ENCODE results near the gene CR1.
"Not testable (repeated sequence)": the region's sequence is repeated elsewhere in the genome, so short reads cannot be mapped to it uniquely, and the experiment has no call there.

The CR1 gene

GRCh38 chr1:207682872-207683434 lies 187.0 kb downstream of the CR1 start:
- not testable (repeated sequence) for DNase-seq

DNA sequence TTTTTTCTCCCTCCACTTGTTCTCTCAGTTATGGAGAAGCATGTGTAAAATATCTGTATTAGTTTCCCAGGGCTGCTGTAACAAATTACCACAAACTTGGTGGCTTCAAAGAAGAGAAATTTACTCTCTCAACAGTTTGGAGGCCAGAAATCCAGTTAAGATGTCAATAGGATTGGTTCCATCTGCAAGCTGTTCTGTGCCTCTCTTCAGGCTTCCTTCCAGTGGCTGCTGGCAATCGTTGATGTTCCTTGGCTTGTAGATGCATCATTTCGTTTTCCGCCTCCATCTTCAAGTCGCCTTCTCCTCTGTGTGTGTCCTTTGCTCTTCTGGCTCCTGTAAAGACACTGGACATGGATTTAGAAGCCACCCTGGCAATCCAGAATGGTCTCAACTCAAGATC lies 194.6 kb downstream of the CR1 start:
- DNase-seq, result not testable (repeated sequence)

DNA sequence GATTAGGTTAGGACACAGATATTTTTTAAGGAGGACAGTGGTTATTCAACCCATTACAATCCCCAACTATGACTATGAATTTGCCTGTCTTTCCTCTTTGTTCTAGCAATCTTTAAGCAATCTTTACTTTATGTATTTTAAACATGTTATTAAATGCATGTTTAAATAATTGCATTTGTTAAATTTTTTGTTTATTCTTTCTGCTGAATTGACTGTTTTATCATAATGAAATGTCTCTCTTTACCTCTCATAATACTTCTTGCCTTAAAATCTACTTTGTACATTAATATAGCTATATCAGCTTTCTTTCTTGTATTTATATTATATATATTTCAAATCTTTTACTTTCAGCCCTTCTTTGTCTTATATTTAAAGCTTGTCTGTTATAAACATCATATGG lies 195.1 kb downstream of the CR1 start:
- no peak for DNase-seq
